ENCODE measurements around the gene CBX8. TPM values are rescaled to one million over a fixed set of nuclear protein-coding genes. Genes with fewer than 3 reads are reported as not detected.
A peak's percentile ranks its signal among the peaks of the same experiment; 100 is the strongest.

CBX8 gene
- total and polyA plus RNA-seq, 2 of the 13 experiments (the other 11 are each of a cell fraction or from before 2014, with no cell fraction given), result 0.34 to 12.6 TPM

DNA sequence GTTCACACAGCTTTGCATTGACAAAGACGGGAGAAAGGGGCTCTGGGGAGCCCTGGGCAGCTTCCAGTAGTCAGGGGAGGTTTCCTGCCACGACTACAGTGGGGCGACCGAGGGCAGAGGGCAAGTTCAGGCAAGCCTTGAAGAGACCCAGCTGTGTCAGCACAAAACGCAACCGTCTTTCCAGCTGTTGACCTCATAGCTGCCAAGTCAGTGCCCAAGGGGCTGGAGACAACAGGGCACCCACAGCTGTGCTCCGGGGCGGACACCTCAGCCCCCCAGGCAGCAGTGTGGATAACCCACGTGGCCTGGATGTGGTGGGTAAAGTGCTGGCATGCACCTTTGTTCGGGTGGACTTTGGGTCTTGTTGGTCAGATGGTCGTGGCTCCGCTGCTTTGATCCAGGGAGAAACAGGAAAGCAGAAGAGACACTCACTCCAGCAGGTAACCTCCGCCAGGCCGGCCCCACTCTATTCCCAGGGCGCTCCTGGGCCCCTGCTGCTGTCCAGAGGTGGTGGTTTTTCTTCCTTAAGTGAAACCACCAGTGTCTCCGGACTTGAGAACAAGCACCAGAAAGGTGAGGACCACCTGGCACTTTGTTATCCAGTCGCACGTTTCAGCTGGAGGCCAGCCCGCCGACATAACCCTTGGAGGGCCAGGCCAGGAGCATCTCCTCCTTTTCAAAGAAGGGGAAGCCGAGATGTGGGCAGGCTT is 36.5 kb downstream of the CBX8 start (continued):
- TF ChIP-seq NONO (IDR thresholded peaks at IDR 0.05) (no peak), NONO (CRISPR knock-in tag; conservative IDR thresholded peaks at IDR 0.05) (peak; percentile 82), GABPA (IDR thresholded peaks at IDR 0.05; ENCODE audit: low read depth, low read length) (no peak), GABPA (CRISPR knock-in tag; IDR thresholded peaks at IDR 0.05; ENCODE audit: low read depth) (peak; percentile 49; the same call in 1 of the 2 replicates), RFXAP (CRISPR knock-in tag; IDR thresholded peaks at IDR 0.05; ENCODE audit: borderline replicate concordance) (peak; percentile 90; the same call in 1 of the 2 replicates), MAZ (IDR thresholded peaks at IDR 0.05; ENCODE audit: borderline replicate concordance, low read depth, low read length) (no peak), MAZ (CRISPR knock-in tag; IDR thresholded peaks at IDR 0.05; ENCODE audit: low read depth) (peak; percentile 84), ZNF296 (CRISPR knock-in tag; conservative IDR thresholded peaks at IDR 0.05) (no peak), MAFK (conservative IDR thresholded peaks at IDR 0.05 in 1 of 2, IDR thresholded peaks at IDR 0.05 in 1 of 2; ENCODE audit: low read length in 2 of 2) (peak; percentile 84 to 93), HNF4G (IDR thresholded peaks at IDR 0.05; ENCODE audit: borderline replicate concordance, low read depth, low read length) (peak; percentile 96), HNF4G (CRISPR knock-in tag; IDR thresholded peaks at IDR 0.05; ENCODE audit: borderline replicate concordance, low read depth) (peak; percentile 99), ZFP37 (CRISPR knock-in tag; IDR thresholded peaks at IDR 0.05; ENCODE audit: borderline replicate concordance) (peak; percentile 98), ETS1 (CRISPR knock-in tag; IDR thresholded peaks at IDR 0.05) (no peak), ZNF460 (CRISPR knock-in tag; IDR thresholded peaks at IDR 0.05; ENCODE audit: borderline replicate concordance) (peak; percentile 27; the same call in 1 of the 2 replicates), DR1 (CRISPR knock-in tag; IDR thresholded peaks at IDR 0.05) (peak; percentile 41; the same call in 1 of the 2 replicates), GLI4 (CRISPR knock-in tag; IDR thresholded peaks at IDR 0.05; ENCODE audit: borderline replicate concordance) (peak; percentile 35; the same call in 1 of the 2 replicates), ZNF589 (CRISPR knock-in tag; conservative IDR thresholded peaks at IDR 0.05) (peak; percentile 93), MTA1 (CRISPR knock-in tag; IDR thresholded peaks at IDR 0.05; ENCODE audit: borderline replicate concordance) (peak; percentile 99), FOSL2 (CRISPR knock-in tag; IDR thresholded peaks at IDR 0.05) (peak; percentile 66), MAFF (IDR thresholded peaks at IDR 0.05; ENCODE audit: low read depth, low read length) (peak; percentile 76), TOE1 (CRISPR knock-in tag; IDR thresholded peaks at IDR 0.05) (no peak), NFYC (CRISPR knock-in tag; IDR thresholded peaks at IDR 0.05) (peak; percentile 28; the same call in 1 of the 2 replicates), ZNF564 (CRISPR knock-in tag; IDR thresholded peaks at IDR 0.05) (peak; percentile 77; the same call in 1 of the 2 replicates), JUND (CRISPR knock-in tag; IDR thresholded peaks at IDR 0.05) (peak; percentile 74), ZEB1 (IDR thresholded peaks at IDR 0.05; ENCODE audit: insufficient replicate concordance, low read depth) (peak; percentile 27), ZNF569 (CRISPR knock-in tag; IDR thresholded peaks at IDR 0.05; ENCODE audit: borderline replicate concordance) (peak; percentile 72; the same call in 1 of the 2 replicates)
- TF ChIP-seq, protein P1, sequence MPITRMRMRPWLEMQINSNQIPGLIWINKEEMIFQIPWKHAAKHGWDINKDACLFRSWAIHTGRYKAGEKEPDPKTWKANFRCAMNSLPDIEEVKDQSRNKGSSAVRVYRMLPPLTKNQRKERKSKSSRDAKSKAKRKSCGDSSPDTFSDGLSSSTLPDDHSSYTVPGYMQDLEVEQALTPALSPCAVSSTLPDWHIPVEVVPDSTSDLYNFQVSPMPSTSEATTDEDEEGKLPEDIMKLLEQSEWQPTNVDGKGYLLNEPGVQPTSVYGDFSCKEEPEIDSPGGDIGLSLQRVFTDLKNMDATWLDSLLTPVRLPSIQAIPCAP (CRISPR knock-in tag; IDR thresholded peaks at IDR 0.05; ENCODE audit: low read depth), result peak; percentile 88; the same call in 1 of the 2 replicates
- TF ChIP-seq, protein P2, sequence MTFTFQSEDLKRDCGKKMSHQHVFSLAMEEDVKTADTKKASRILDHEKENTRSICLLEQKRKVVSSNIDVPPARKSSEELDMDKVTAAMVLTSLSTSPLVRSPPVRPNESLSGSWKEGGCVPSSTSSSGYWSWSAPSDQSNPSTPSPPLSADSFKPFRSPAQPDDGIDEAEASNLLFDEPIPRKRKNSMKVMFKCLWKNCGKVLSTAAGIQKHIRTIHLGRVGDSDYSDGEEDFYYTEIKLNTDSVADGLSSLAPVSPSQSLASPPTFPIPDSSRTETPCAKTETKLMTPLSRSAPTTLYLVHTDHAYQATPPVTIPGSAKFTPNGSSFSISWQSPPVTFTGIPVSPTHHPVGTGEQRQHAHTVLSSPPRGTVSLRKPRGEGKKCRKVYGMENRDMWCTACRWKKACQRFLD (CRISPR knock-in tag; IDR thresholded peaks at IDR 0.05; ENCODE audit: borderline replicate concordance), result peak; percentile 96

Measured in HepG2 (cell line).